HepG2 (cell line): ENCODE data around the gene SETD1A. TPM values are rescaled to one million over a fixed set of nuclear protein-coding genes. Genes with fewer than 3 reads are reported as not detected.
A peak's percentile ranks its signal among the peaks of the same experiment; 100 is the strongest.

ENCODE experiments used
- CTCF ChIP-seq: sonication (generic); formaldehyde crosslinking; IDR thresholded peaks from 2 replicates; pipeline ENCODE4 v1.5.0; 2020; ENCODE audit warnings: mild to moderate bottlenecking, missing genetic modification reagents, moderate library complexity
- DNMT1 ChIP-seq: sonication (generic); formaldehyde crosslinking; IDR thresholded peaks from 2 replicates; pipeline ENCODE4 v1.5.1; 2020; ENCODE audit warnings: mild to moderate bottlenecking, missing genetic modification reagents
- ELF3 ChIP-seq: IDR thresholded peaks from 2 replicates; pipeline ENCODE4 v1.6.1; 2016; ENCODE audit warnings: missing genetic modification reagents, missing compliant biosample characterization
- HIVEP1 ChIP-seq: sonication (generic); formaldehyde crosslinking; IDR thresholded peaks from 2 replicates; pipeline ENCODE4 v1.4.0; 2020; ENCODE audit warnings: mild to moderate bottlenecking, missing genetic modification reagents
- IKZF1 ChIP-seq: fragments of 450-650 bp; IDR thresholded peaks from 2 replicates; pipeline ENCODE4 v1.7.1; 2016
- IKZF5 ChIP-seq: IDR thresholded peaks from 2 replicates; pipeline ENCODE4 v1.6.1; 2018; ENCODE audit warnings: missing genetic modification reagents, mild to moderate bottlenecking, missing compliant biosample characterization
- JARID2 ChIP-seq: sonication (generic); formaldehyde crosslinking; IDR thresholded peaks from 2 replicates; pipeline ENCODE4 v1.8.1; 2023; ENCODE audit warnings: missing genetic modification reagents, inconsistent platforms; ENCODE audit not compliant: insufficient replicate concordance
- KLF15 ChIP-seq: sonication (generic); formaldehyde crosslinking; IDR thresholded peaks from 2 replicates; pipeline ENCODE4 v1.8.1; 2023; ENCODE audit warnings: borderline replicate concordance, mild to moderate bottlenecking, inconsistent platforms, missing genetic modification reagents, mixed read lengths
- NFE2 ChIP-seq: sonication (generic); formaldehyde crosslinking; IDR thresholded peaks from 2 replicates; pipeline ENCODE4 v1.4.0; 2020; ENCODE audit warnings: missing genetic modification reagents
- NR0B2 ChIP-seq: sonication (generic); formaldehyde crosslinking; IDR thresholded peaks from 2 replicates; pipeline ENCODE4 v1.4.0; 2020; ENCODE audit warnings: mild to moderate bottlenecking, missing genetic modification reagents
- NR1H2 ChIP-seq: sonication (generic); formaldehyde crosslinking; IDR thresholded peaks from 2 replicates; pipeline ENCODE4 v1.8.1; 2022; ENCODE audit warnings: low read depth, missing genetic modification reagents, borderline replicate concordance
- SMARCE1 ChIP-seq: fragments of 450-650 bp; IDR thresholded peaks from 2 replicates; pipeline ENCODE4 v1.6.1; 2017; ENCODE audit warnings: borderline replicate concordance
- SNAPC5 ChIP-seq: sonication (generic); formaldehyde crosslinking; IDR thresholded peaks from 2 replicates; pipeline ENCODE4 v1.8.1; 2023; ENCODE audit warnings: mild to moderate bottlenecking, missing genetic modification reagents, borderline replicate concordance
- TBX3 ChIP-seq: fragments of 450-650 bp; IDR thresholded peaks from 2 replicates; pipeline ENCODE4 v1.6.1; 2017; ENCODE audit warnings: antibody characterized with exemption, mild to moderate bottlenecking, inconsistent platforms, borderline replicate concordance
- TP53 ChIP-seq: sonication (generic); formaldehyde crosslinking; conservative IDR thresholded peaks from 2 replicates; pipeline ENCODE4 v1.4.0; 2020; ENCODE audit warnings: missing genetic modification reagents
- TRAFD1 ChIP-seq: sonication (generic); formaldehyde crosslinking; IDR thresholded peaks from 2 replicates; pipeline ENCODE4 v1.5.1; 2020; ENCODE audit warnings: missing genetic modification reagents, mild to moderate bottlenecking, borderline replicate concordance
- TSC22D2 ChIP-seq: sonication (generic); formaldehyde crosslinking; IDR thresholded peaks from 2 replicates; pipeline ENCODE4 v1.5.1; 2020; ENCODE audit warnings: missing genetic modification reagents, mild to moderate bottlenecking, borderline replicate concordance
- ZBTB3 ChIP-seq: sonication (generic); formaldehyde crosslinking; IDR thresholded peaks from 2 replicates; pipeline ENCODE4 v1.4.0; 2020; ENCODE audit warnings: low read depth, mild to moderate bottlenecking, moderate library complexity, missing genetic modification reagents, borderline replicate concordance
- ZNF180 ChIP-seq: sonication (generic); formaldehyde crosslinking; IDR thresholded peaks from 2 replicates; pipeline ENCODE4 v1.4.0; 2020; ENCODE audit warnings: low read depth, missing genetic modification reagents, borderline replicate concordance
- ZNF225 ChIP-seq: sonication (generic); formaldehyde crosslinking; IDR thresholded peaks from 2 replicates; pipeline ENCODE4 v1.4.0; 2020; ENCODE audit warnings: mild to moderate bottlenecking, missing genetic modification reagents
- ZNF484 ChIP-seq: sonication (generic); formaldehyde crosslinking; IDR thresholded peaks from 2 replicates; pipeline ENCODE4 v1.5.1; 2020; ENCODE audit warnings: mild to moderate bottlenecking, low read depth, missing genetic modification reagents, borderline replicate concordance
- ZNF589 ChIP-seq: sonication (generic); formaldehyde crosslinking; conservative IDR thresholded peaks from 2 replicates; pipeline ENCODE4 v1.8.0; 2022; ENCODE audit warnings: mild to moderate bottlenecking, moderate library complexity, missing genetic modification reagents
- ZNF839 ChIP-seq: sonication (generic); formaldehyde crosslinking; IDR thresholded peaks from 2 replicates; pipeline ENCODE4 v1.4.0; 2020; ENCODE audit warnings: missing genetic modification reagents, mild to moderate bottlenecking, borderline replicate concordance
- polyA plus RNA-seq, 8 experiments: library from polyadenylated mRNA; depleted of rRNA in 3 of 8; stranded (reverse) in 7 of 8; unstranded in 1 of 8; fragments of >200 nt; fragmentation: Illumina TruSeq in 4 of 8; extraction: Trizol in 4 of 8; gene quantifications; 2 replicates each; pipeline versions ENCODE4 v1.2.1 to v1.2.3, GENCODE V29; 2011 to 2016; ENCODE audit warnings: low read depth in 4 of 8, missing spikeins in 1 of 8, mixed read lengths in 1 of 8; ENCODE audit not compliant: insufficient read depth in 1 of 8
- total RNA-seq, 5 experiments: library from RNA; depleted of rRNA; stranded (reverse); fragments of >200 nt; fragmentation: Illumina TruSeq; extraction: Trizol; gene quantifications; 2 replicates each; pipeline ENCODE4 v1.2.3, GENCODE V29; 2016; ENCODE audit warnings: low read depth in 1 of 5

Gene SETD1A
- total and polyA plus RNA-seq, 2 of the 13 experiments (the other 11 are each of a cell fraction or from before 2014, with no cell fraction given), result 3.8 to 5.6 TPM

GRCh38 chr16:30997725-30998711, 40.5 kb downstream of the SETD1A start (continued):
- TF ChIP-seq KLF15 (CRISPR knock-in tag) (no peak), DNMT1 (no peak), IKZF1 (no peak), NR0B2 (CRISPR knock-in tag) (no peak), ZNF839 (no peak), SNAPC5 (CRISPR knock-in tag) (no peak), JARID2 (CRISPR knock-in tag) (no peak), TSC22D2 (CRISPR knock-in tag) (no peak; the same call in 1 of the 2 replicates), ZBTB3 (CRISPR knock-in tag) (no peak), ZNF484 (no peak), TBX3 (no peak), SMARCE1 (no peak), TP53 (CRISPR knock-in tag) (no peak), NFE2 (CRISPR knock-in tag) (no peak), ZNF225 (CRISPR knock-in tag) (peak; percentile 70; the same call in 1 of the 2 replicates), ELF3 (CRISPR knock-in tag) (peak; percentile 10; the same call in 1 of the 2 replicates), HIVEP1 (CRISPR knock-in tag) (peak; percentile 58), ZNF180 (CRISPR knock-in tag) (no peak), ZNF589 (no peak), NR1H2 (CRISPR knock-in tag) (no peak), TRAFD1 (CRISPR knock-in tag) (no peak), CTCF (CRISPR knock-in tag) (no peak), IKZF5 (CRISPR knock-in tag) (no peak)
